G401 (cell line): Measurements from ENCODE around the gene EXOSC3. TPM values are rescaled to one million over a fixed set of nuclear protein-coding genes. Genes with fewer than 3 reads are reported as not detected.
A peak's percentile ranks its signal among the peaks of the same experiment; 100 is the strongest.
"Not testable (repeated sequence)": the region's sequence is repeated elsewhere in the genome, so short reads cannot be mapped to it uniquely, and the experiment has no call there.

Source experiments
- DNase-seq: peaks from one replicate; pipeline ENCODE4 v3.0.0-alpha.2; 2015; ENCODE audit warnings: low spot score
- in situ Hi-C: cut with HindIII; loops from 2 replicates; pipeline ENCODE4 v1.10.0; 2016; ENCODE audit warnings: low sequenced_read_pairs, mixed read lengths
- total RNA-seq: library from RNA; depleted of rRNA; stranded (reverse); fragments of >200 nt; shearing (Covaris generic); gene quantifications from 2 replicates; pipeline ENCODE4 v1.2.3, GENCODE V29; 2014

Gene EXOSC3
- total RNA-seq, 1 experiment from 2014 or later, result 86.5 TPM

DNA sequence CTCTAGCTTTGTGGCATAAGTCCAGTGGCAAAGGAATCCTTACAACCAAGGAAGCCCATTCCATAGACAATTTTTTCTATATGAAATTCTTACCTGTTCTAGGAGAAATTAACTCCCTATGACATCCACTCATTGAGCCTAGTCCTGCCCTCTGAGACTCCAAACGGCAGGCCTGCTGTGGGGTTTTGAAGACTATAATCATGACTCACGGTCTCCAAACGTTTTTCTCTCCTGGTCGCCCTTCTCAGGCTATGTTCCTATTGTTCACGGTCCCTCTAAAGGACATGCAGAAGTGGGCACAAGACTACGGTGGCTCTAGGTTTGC is 611 bp downstream of the EXOSC3 start:
- in situ Hi-C loops, result no loop called here
- no peak for DNase-seq

DNA sequence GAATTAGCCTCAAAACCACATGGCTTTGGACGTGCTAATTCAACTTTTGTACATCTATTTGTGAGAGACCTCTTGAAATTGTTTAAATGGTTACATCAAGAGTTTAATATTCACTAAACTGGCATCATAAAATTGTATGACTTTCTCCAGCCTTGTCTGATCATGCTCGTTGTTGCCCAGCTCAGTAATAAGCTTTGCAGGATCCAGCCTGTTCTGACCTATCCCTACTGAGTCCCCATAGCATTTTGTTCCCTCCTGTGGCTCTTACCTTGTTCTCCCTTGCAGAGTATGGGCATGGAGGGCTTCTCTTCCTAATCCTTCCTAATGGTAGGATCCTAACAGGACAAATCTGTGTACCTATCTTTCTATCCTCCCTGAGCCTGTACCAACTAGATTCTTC is 6.3 kb downstream of the EXOSC3 start:
- no peak for DNase-seq
- in situ Hi-C loops, result no loop called here

DNA sequence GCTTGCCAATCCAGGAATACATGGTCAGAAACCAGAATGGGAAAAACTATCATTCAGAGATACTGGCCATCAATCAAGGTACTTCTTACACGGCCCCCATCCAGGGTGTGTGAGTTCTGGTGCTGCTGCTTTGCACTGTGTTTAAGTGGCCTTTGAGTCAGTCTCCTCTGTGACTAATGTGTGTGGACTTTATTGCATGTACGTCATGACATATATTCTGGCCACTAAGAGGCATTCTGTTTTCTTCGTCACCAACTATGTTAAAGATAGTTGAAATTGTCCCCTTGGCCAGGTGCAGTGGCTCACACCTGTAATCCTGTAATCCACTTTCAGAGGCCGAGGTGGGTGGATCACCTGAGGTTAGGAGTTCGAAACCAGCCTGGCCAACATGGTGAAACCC is 8.5 kb downstream of the EXOSC3 start:
- no peak for DNase-seq
- in situ Hi-C loops, result no loop called here

DNA sequence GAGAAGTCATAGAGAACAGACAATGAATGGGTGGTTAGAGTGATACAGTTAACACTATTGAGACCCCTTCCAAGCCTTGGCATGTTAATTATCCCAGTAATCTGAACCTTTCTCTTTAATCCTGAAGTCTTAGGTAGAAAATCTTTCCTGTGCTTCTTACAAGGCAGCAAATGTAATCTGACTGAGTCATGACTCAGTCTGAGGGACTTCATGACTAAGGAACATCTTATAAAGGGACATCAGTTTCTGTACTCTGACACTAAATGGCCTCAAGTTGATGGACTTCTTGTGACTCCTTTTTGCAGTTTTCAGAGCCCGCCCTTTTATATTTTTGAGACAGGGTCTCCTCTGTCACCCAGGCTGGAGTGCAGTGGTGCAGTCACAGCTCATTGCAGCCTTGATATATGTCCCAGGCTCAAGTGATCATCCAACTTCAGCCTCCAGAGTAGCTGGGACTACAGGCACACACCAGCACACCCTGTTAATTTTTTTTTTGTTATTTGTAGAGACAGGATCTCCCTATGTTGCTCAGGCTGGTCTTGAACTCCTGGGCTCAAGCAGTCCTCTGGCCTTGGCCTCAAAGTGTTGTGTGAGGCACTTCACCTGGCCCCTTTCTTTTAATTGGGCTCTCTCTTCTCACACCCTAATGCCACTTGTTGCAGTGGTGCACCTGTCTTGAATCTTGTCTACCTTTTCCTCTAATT is 9.5 kb downstream of the EXOSC3 start:
- in situ Hi-C loops, result no loop called here
- no peak for DNase-seq

- DNase-seq, result no peak
- in situ Hi-C loops, result no loop called here
These were observed 14.9 kb downstream of the EXOSC3 start for GRCh38 chr9:37769995-37770394.

DNA sequence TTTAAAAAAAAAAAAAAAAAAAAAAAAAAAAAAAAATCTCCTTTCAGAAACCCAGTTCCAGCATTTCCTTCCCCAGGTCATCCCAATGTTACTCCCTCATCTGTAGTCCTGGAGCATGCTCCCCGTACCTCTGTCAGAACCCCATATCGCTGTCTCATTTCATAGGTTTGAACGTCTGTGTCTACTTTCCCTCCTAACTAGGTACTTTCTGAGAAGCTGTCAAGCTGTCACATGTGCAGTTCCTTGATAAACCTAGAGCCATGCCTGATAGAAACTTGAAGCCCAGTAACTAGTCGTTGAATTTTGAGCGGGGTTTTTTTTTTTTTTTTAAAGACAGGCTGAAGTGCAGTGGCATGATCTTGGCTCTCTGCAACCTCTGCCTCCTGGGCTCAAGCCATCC is 15.6 kb downstream of the EXOSC3 start:
- in situ Hi-C loops, result no loop called here
- DNase-seq, result no peak

DNA sequence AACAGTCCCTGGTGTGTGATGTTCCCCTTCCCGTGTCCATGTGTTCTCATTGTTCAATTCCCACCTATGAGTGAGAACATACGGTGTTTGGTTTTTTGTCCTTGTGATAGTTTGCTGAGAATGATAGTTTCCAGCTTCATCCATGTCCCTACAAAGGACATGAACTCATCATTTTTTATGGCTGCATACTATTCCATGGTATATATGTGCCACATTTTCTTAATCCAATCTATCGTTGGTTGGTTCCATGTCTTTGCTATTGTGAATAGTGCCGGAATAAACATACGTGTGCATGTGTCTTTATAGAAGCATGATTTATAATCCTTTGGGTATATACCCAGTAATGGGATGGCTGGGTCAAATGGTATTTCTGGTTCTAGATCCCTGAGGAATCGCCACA is 19.6 kb downstream of the EXOSC3 start:
- DNase-seq, in situ Hi-C loops: not testable (repeated sequence)

GRCh38 chr9:37761511-37761910 is 23.4 kb downstream of the EXOSC3 start:
- in situ Hi-C loops, result no loop called here

DNA sequence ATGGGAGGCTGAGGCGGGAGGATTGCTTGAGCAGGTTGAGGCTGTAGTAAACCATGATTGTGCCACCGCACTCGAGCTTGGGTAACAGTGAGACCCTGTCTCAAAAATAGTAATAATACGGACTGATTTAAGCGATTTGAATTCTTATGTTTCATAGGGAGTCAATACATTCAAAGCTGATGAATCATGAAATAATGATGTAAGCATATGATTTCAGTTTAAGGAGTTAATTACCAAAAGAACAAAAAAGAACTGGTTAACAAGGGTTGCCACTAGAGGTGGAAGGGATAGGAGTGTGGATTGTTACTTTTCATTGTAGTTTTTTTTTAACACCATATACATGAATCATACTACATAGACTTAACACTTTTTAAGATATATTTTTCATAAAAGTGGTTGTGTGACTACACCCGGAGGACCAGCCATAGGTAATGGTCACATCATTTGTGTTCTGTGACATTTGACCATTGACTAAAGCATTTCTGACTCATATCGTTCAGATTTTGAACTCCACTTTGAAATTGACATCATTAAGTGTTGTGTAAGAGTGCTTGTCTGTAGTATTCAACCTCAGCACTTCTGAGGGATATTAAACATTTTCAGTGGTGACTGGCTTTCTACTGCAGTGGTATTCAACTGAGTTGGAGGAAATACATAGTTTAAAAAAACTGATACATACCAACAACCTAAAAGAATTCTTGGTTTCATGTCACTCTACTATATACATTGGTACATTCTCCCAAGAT is 24.3 kb downstream of the EXOSC3 start:
- in situ Hi-C loops, result no loop called here
- DNase-seq, result no peak

More at GRCh38 chr9:37761511-37761910, 23.4 kb downstream of the EXOSC3 start:
- DNase-seq, result no peak

- DNase-seq, result no peak
- in situ Hi-C loops, result no loop called here
These were observed 26.1 kb downstream of the EXOSC3 start for GRCh38 chr9:37758747-37759146.

GRCh38 chr9:37753489-37754190 is 31.2 kb downstream of the EXOSC3 start, which contains the start of gene TRMT10B:
TSS of gene TRMT10B (plus strand) at chr9:37753805. CDS start at chr9:37761932, 8,127 bp downstream.
- in situ Hi-C loops, result no loop called here
- peak; percentile 79 for DNase-seq

GRCh38 chr9:37752642-37753488 is 32.0 kb downstream of the EXOSC3 start:
- no peak for DNase-seq
- in situ Hi-C loops, result no loop called here

DNA sequence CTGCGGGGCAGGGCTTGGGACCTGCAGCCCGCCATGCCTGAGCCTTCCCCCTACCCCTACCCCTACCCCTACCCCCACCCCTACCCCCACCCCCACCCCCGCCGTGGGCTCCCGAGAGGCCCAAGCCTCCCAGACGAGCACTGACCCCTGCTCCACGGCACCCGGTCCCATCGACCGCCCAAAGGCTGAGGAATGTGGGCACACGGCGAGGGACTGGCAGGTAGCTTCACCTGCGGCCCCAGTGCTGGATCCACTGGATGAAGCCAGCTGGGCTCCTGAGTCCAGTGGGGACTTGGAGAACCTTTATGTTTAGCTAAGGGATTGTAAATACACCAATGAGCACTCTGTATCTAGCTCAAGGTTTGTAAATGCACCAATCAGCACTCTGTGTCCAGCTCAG is 32.8 kb downstream of the EXOSC3 start:
- DNase-seq, in situ Hi-C loops: not testable (repeated sequence)

DNA sequence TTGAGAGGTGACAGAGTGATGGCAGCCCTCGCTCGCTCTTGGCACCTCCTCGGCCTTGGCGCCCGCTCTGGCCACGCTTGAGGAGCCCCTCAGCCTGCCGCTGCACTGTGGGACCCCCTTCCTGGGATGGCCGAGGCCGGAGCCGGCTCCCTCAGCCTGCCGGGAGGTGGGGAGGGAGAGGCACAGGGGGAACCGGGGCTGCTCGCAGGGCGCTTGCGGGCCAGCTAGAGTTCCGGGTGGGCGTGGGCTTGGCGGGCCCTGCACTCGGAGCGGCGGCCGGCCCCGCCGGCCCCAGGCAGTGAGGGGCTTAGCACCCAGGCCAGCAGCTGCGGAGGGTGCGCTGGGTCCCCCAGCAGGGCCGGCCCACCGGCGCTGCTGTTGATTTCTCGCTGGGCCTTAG is 33.2 kb downstream of the EXOSC3 start:
- in situ Hi-C loops, DNase-seq: not testable (repeated sequence)

GRCh38 chr9:37751186-37751585 is 33.7 kb downstream of the EXOSC3 start:
- in situ Hi-C loops, result no loop called here
- no peak for DNase-seq

DNA sequence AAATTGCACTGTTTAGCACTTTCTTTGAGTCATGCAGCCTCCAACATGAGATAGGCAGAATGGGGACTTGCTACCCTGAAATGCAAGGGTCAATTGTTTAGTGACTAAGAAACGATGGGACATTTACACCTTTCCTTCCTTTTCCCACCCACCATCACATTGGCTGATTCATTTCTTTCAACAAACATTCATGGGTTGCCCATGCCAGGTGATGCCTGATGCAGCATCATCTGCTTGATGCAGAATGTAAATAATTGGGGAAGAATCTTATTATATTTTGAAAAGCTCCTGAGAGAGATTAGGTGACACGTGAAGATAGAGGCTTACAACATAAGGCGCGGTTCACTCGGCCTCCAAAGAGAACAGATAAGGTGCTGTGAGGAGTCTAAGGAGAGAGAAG is 35.7 kb downstream of the EXOSC3 start:
- DNase-seq, result no peak
- in situ Hi-C loops, result no loop called here

DNA sequence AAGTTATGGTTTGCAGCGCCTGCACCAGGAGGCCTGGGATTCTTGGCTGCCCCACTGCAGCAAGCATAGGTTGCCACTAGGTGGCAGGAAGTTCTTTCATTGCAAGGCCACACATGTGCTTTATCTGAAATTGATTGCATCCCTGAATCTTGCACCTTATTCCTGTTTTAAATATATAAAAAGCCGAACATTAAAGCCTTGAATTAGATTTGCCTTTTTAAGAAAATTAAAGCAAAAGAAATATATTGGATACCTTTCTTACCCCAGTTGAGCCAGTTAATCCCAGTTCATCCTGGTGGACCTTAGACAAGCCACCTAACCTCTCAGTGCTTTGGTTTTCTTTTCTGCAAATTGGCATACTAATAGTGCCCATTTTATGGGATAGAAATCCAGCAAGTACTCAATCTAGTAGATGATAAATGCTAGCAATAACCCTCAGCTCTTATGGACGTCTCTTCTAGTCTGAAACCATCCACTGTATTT is 37.6 kb downstream of the EXOSC3 start:
- DNase-seq, result peak; percentile 66
- in situ Hi-C loops, result no loop called here

GRCh38 chr9:37746448-37747270 is 38.2 kb downstream of the EXOSC3 start:
- no peak for DNase-seq
- in situ Hi-C loops, result no loop called here
